Suprapubic skin (tissue), 3 donors: ENCODE measurements around the gene DHX8.

Experiments
- POLR2A ChIP-seq, 2 donors: fragments of 450-650 bp; IDR thresholded peaks; one replicate each; pipeline ENCODE4 v1.6.1; 2017; ENCODE audit warnings: antibody characterized with exemption in 2 of 2, mild to moderate bottlenecking in 2 of 2, moderate library complexity in 2 of 2
- TF ChIP-seq, protein P1 (sequence below), 2 donors: fragments of 200-600 bp in 1 of 2; fragments of 450-650 bp in 1 of 2; sonication (generic) in 1 of 2; IDR thresholded peaks; one replicate each; pipeline ENCODE4 v1.5.1; 2016 to 2019; ENCODE audit warnings: antibody characterized with exemption in 2 of 2, mild to moderate bottlenecking in 1 of 2, moderate library complexity in 1 of 2

DNA sequence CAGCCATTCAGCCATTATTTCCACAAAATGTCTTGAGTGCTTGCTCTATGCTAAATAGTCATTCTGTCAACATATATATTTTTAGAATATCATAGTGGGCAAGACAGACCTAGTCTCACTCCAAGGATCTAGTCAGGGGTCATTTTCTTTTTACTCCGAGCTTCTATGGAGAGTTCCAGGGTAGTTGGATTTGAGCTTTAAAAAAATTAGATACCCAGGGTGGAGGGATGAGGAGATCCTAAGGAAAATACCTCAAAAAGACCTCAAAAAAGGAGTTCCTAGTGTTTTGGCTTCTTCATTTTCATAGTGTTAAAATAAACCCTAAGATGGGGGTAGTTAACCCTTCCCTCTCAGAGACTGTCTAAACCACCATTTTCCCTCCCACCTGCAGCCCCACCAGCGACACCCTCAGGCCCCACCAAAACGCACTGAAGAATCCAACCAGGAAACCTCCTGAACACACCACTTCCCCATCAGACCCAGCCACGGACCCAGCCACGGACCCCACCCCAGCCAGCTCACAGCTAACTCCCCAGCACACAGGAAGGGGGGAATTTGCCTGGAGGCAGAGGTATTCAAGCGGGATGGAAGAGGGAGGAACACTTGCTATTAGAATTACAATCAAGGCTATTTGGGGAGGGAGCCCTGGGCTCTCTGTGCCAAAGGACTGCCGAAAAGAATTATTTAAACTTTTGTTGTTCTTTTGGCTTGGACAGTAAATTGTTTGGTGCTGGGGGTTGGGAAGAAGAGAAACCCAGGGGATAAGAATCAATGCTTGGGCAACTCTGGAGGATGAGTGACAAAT, 60.2 kb downstream of the DHX8 start:
- TF ChIP-seq POLR2A (IDR thresholded peaks at IDR 0.05), result no peak
- TF ChIP-seq, protein P1, sequence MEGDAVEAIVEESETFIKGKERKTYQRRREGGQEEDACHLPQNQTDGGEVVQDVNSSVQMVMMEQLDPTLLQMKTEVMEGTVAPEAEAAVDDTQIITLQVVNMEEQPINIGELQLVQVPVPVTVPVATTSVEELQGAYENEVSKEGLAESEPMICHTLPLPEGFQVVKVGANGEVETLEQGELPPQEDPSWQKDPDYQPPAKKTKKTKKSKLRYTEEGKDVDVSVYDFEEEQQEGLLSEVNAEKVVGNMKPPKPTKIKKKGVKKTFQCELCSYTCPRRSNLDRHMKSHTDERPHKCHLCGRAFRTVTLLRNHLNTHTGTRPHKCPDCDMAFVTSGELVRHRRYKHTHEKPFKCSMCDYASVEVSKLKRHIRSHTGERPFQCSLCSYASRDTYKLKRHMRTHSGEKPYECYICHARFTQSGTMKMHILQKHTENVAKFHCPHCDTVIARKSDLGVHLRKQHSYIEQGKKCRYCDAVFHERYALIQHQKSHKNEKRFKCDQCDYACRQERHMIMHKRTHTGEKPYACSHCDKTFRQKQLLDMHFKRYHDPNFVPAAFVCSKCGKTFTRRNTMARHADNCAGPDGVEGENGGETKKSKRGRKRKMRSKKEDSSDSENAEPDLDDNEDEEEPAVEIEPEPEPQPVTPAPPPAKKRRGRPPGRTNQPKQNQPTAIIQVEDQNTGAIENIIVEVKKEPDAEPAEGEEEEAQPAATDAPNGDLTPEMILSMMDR (IDR thresholded peaks at IDR 0.05), result no peak
